GM23248 (cell line): Measurements from ENCODE around the gene ITGA4.

Source experiments
- EZH2 ChIP-seq: fragments of 200-600 bp; sonication (generic); IDR thresholded peaks from 2 replicates; pipeline ENCODE4 v1.6.1; 2018; ENCODE audit warnings: antibody characterized with exemption, mild to moderate bottlenecking; ENCODE audit not compliant: insufficient read depth, poor library complexity, severe bottlenecking
- EZH2phosphoT487 ChIP-seq: fragments of 200-600 bp; sonication (generic); IDR thresholded peaks from 2 replicates; pipeline ENCODE4 v1.6.1; 2018; ENCODE audit warnings: antibody characterized with exemption, moderate library complexity, mild to moderate bottlenecking, low read depth; ENCODE audit not compliant: insufficient read depth

- TF ChIP-seq EZH2phosphoT487 (no peak), EZH2 (no peak)
Observed at GRCh38 chr2:181570833-181571661, 113.9 kb downstream of the ITGA4 start.
